H9 (cell line): ENCODE data around the gene ZNF600. TPM values are rescaled to one million over a fixed set of nuclear protein-coding genes. Genes with fewer than 3 reads are reported as not detected.

Experiments used
- DNase-seq: peaks from one replicate; pipeline ENCODE4 v3.0.0-alpha.2; 2017
- H2AFZ ChIP-seq: one replicate; pipeline ENCODE4 v1.6.1; 2013; ENCODE audit warnings: mild to moderate bottlenecking, low read length, control low read depth, moderate library complexity
- H2AK5ac ChIP-seq: 2 replicates; pipeline ENCODE4 v1.6.1; 2013; ENCODE audit warnings: low read length, control low read depth, mixed read lengths; ENCODE audit not compliant: insufficient read length
- H2BK120ac ChIP-seq: one replicate; pipeline ENCODE4 v1.6.1; 2013; ENCODE audit warnings: low read depth, mild to moderate bottlenecking, low read length, control low read depth, inconsistent platforms; ENCODE audit not compliant: poor library complexity, severe bottlenecking
- H2BK12ac ChIP-seq: 2 replicates; pipeline ENCODE4 v1.6.1; 2013; ENCODE audit warnings: low read length, control low read depth, mixed read lengths, low read depth; ENCODE audit not compliant: insufficient read length
- H2BK15ac ChIP-seq: 2 replicates; pipeline ENCODE4 v1.6.1; 2013; ENCODE audit warnings: low read depth, low read length, control low read depth
- H2BK20ac ChIP-seq: one replicate; pipeline ENCODE4 v1.6.1; 2013; ENCODE audit warnings: low read depth, mild to moderate bottlenecking, low read length, control low read depth, inconsistent platforms; ENCODE audit not compliant: poor library complexity, severe bottlenecking
- H2BK5ac ChIP-seq: 2 replicates; pipeline ENCODE4 v1.6.1; 2013; ENCODE audit warnings: low read length, control low read depth, mixed read lengths; ENCODE audit not compliant: insufficient read length
- H3K14ac ChIP-seq: 2 replicates; pipeline ENCODE4 v1.6.1; 2013; ENCODE audit warnings: low read length, control low read depth; ENCODE audit not compliant: insufficient read depth
- H3K18ac ChIP-seq: 2 replicates; pipeline ENCODE4 v1.6.1; 2013; ENCODE audit warnings: low read depth, mild to moderate bottlenecking, mixed read lengths, low read length, control low read depth; ENCODE audit not compliant: insufficient read length
- H3K23ac ChIP-seq: 2 replicates; pipeline ENCODE4 v1.6.1; 2013; ENCODE audit warnings: low read length, control low read depth, mixed read lengths, low read depth; ENCODE audit not compliant: insufficient read length
- H3K23me2 ChIP-seq: 2 replicates; pipeline ENCODE4 v1.6.1; 2013; ENCODE audit warnings: low read depth, mild to moderate bottlenecking, mixed read lengths, low read length, control low read depth; ENCODE audit not compliant: insufficient read length, poor library complexity, severe bottlenecking
- H3K27ac ChIP-seq: 2 replicates; pipeline ENCODE4 v1.5.1; 2013; ENCODE audit warnings: low read length, control low read depth, mixed read lengths, low read depth; ENCODE audit not compliant: insufficient read length
- H3K27me3 ChIP-seq: 2 replicates; pipeline ENCODE4 v1.6.1; 2013; ENCODE audit warnings: low read length, control low read depth, inconsistent platforms; ENCODE audit not compliant: insufficient read depth
- H3K4ac ChIP-seq: 2 replicates; pipeline ENCODE4 v1.6.1; 2013; ENCODE audit warnings: low read depth, mild to moderate bottlenecking, control low read depth, inconsistent platforms, low read length, moderate library complexity
- H3K4me1 ChIP-seq: 2 replicates; pipeline ENCODE4 v1.6.1; 2013; ENCODE audit warnings: low read length, control low read depth, inconsistent platforms; ENCODE audit not compliant: insufficient read depth
- H3K4me2 ChIP-seq: 2 replicates; pipeline ENCODE4 v1.6.1; 2013; ENCODE audit warnings: low read length, control low read depth, mixed read lengths; ENCODE audit not compliant: insufficient read length, insufficient read depth
- H3K56ac ChIP-seq: 2 replicates; pipeline ENCODE4 v1.6.1; 2013; ENCODE audit warnings: low read depth, mild to moderate bottlenecking, mixed read lengths, low read length, control low read depth; ENCODE audit not compliant: insufficient read length
- H3K79me1 ChIP-seq: 2 replicates; pipeline ENCODE4 v1.6.1; 2013; ENCODE audit warnings: low read depth, mild to moderate bottlenecking, moderate library complexity, low read length, control low read depth, inconsistent platforms; ENCODE audit not compliant: insufficient read depth, poor library complexity, severe bottlenecking
- H3K79me2 ChIP-seq: 2 replicates; pipeline ENCODE4 v1.6.1; 2013; ENCODE audit warnings: low read length, control low read depth, inconsistent platforms; ENCODE audit not compliant: insufficient read depth
- H3K9ac ChIP-seq: 2 replicates; pipeline ENCODE4 v1.6.1; 2013; ENCODE audit warnings: low read length, control low read depth, mixed read lengths; ENCODE audit not compliant: insufficient read length; ENCODE audit errors: extremely low read depth
- H3K9me3 ChIP-seq: one replicate; pipeline ENCODE4 v1.6.1; 2013; ENCODE audit warnings: low read depth, low read length, inconsistent platforms; ENCODE audit not compliant: control insufficient read depth
- H3T11ph ChIP-seq: one replicate; pipeline ENCODE4 v1.6.1; 2013; ENCODE audit warnings: mild to moderate bottlenecking, low read length, control low read depth, inconsistent platforms
- H4K20me1 ChIP-seq: one replicate; pipeline ENCODE4 v1.6.1; 2013; ENCODE audit not compliant: control insufficient read depth, insufficient read length, insufficient read depth
- H4K5ac ChIP-seq: 2 replicates; pipeline ENCODE4 v1.6.1; 2013; ENCODE audit warnings: low read depth, mild to moderate bottlenecking, mixed read lengths, low read length, control low read depth; ENCODE audit not compliant: insufficient read length
- H4K8ac ChIP-seq: replicated peaks from 2 replicates; pipeline ENCODE4 v1.6.1; 2013; ENCODE audit warnings: low read length, control low read depth, mixed read lengths, low read depth; ENCODE audit not compliant: insufficient read length
- H4K91ac ChIP-seq: 2 replicates; pipeline ENCODE4 v1.6.1; 2013; ENCODE audit warnings: low read depth, mild to moderate bottlenecking, moderate library complexity, mixed read lengths, low read length, control low read depth; ENCODE audit not compliant: insufficient read length
- H3K27ac Mint-ChIP-seq, 3 experiments: 2 replicates in 2 of 3; 3 replicates in 1 of 3; pipeline ENCODE4 v1.8.0; 2020 to 2021; ENCODE audit warnings: mixed read lengths in 3 of 3, mild to moderate bottlenecking in 1 of 3, moderate library complexity in 1 of 3
- H3K27me3 Mint-ChIP-seq: 2 replicates; pipeline ENCODE4 v1.8.0; 2021; ENCODE audit warnings: low read depth, mild to moderate bottlenecking, moderate library complexity, mixed read lengths
- H3K36me3 Mint-ChIP-seq, 3 experiments: 2 replicates in 2 of 3; 3 replicates in 1 of 3; pipeline ENCODE4 v1.8.0; 2020 to 2021; ENCODE audit warnings: low read depth in 3 of 3, mixed read lengths in 3 of 3; ENCODE audit not compliant: insufficient read depth in 1 of 3
- H3K4me1 Mint-ChIP-seq, 2 experiments: 2 replicates each; pipeline ENCODE4 v1.8.0; 2020; ENCODE audit warnings: mixed read lengths in 2 of 2
- H3K4me3 Mint-ChIP-seq, 2 experiments: 2 replicates in 1 of 2; 3 replicates in 1 of 2; pipeline ENCODE4 v1.8.0; 2020 to 2021; ENCODE audit warnings: mild to moderate bottlenecking in 2 of 2, mixed read lengths in 2 of 2, moderate library complexity in 1 of 2
- H3K9me3 Mint-ChIP-seq, 2 experiments: 2 replicates in 1 of 2; 3 replicates in 1 of 2; pipeline ENCODE4 v1.8.0; 2020; ENCODE audit warnings: mild to moderate bottlenecking in 2 of 2, mixed read lengths in 2 of 2, moderate library complexity in 1 of 2
- CTCF ChIP-seq: fragments of 200-600 bp; sonication (generic); conservative IDR thresholded peaks from 3 replicates; pipeline ENCODE4 v1.8.0; 2021; ENCODE audit warnings: antibody characterized with exemption, mild to moderate bottlenecking
- WGBS: extraction: QIAGEN DNeasy Blood & Tissue Kit; methylation state at CpG from one replicate; pipeline ENCODE4 v1.1.7; 2013; ENCODE audit warnings: missing lambda C conversion rate, low lambda C conversion rate, mixed read lengths; ENCODE audit not compliant: insufficient read length; ENCODE audit errors: extremely low coverage; 5-methylcytosine and 5-hydroxymethylcytosine counted together
- total RNA-seq: library from RNA; stranded (reverse); gene quantifications from 2 replicates; pipeline ENCODE4 v1.2.1, GENCODE V29; 2021

The ZNF600 gene
- total RNA-seq, 1 experiment from 2014 or later, result 9.3 TPM

GRCh38 chr19:52735734-52736133 is 50.9 kb downstream of the ZNF600 start:
- no peak overlapping the region for H3K14ac ChIP-seq
- peak overlapping the region; percentile 47 for H3K4me2 ChIP-seq
- no peak overlapping the region for H2BK20ac ChIP-seq
- H3K79me1 ChIP-seq, result no peaks in the 10 kb centered on the region
- H3K4ac ChIP-seq, result no peak overlapping the region
- H3K23me2 ChIP-seq, result peaks cover 5% of the 10 kb centered on the region
- no peaks in the 10 kb centered on the region for H3K4me1 ChIP-seq
- peak; percentile 97 for DNase-seq
- Mint-ChIP-seq H3K4me1 (peaks cover 29 to 41% of the 10 kb centered on the region in 2 experiments), H3K4me3 (peak overlapping the region; percentile 92), H3K27me3 (peaks cover 8% of the 10 kb centered on the region), H3K27ac (peak overlapping the region; percentile 90 to 100 (median 93); a peak in 6 of 7 replicates), H3K9me3 (peaks cover 0 to 8% of the 10 kb centered on the region in 2 experiments; a peak in 4 of 5 replicates), H3K36me3 (peaks cover 0 to 8% (median 0%) of the 10 kb centered on the region in 3 experiments; a peak in 1 of 7 replicates)
- H2BK12ac ChIP-seq, result no peak overlapping the region
- H2BK120ac ChIP-seq, result no peak overlapping the region
- WGBS, result no CpG with 5 or more reads among the region's 18 CpGs
- no peak overlapping the region for H3K9ac ChIP-seq
- no peaks in the 10 kb centered on the region for H4K20me1 ChIP-seq
- H2BK5ac ChIP-seq, result no peak overlapping the region
- peak overlapping the region; percentile 65 for H3K27ac ChIP-seq
- no peaks in the 10 kb centered on the region for H3K9me3 ChIP-seq
- TF ChIP-seq CTCF, result no peak
- no peak overlapping the region for H3K23ac ChIP-seq
- no peak overlapping the region for H3K18ac ChIP-seq
- no peak overlapping the region for H2AFZ ChIP-seq
- H3K27me3 ChIP-seq, result no peaks in the 10 kb centered on the region; the same call in 1 of the 2 replicates
- H4K5ac ChIP-seq, result no peak overlapping the region
- no peaks in the 10 kb centered on the region for H3K79me2 ChIP-seq
- no peak overlapping the region for H2AK5ac ChIP-seq
- no peak overlapping the region for H4K91ac ChIP-seq
- no peak overlapping the region for H2BK15ac ChIP-seq
- H4K8ac ChIP-seq, result no peak overlapping the region
- no peak overlapping the region for H3K56ac ChIP-seq
- no peak overlapping the region for H3T11ph ChIP-seq
